AG09319 (cell line): ENCODE results near the gene ZNF189.

Experiments
- DNase-seq: peaks from one replicate; pipeline ENCODE4 v3.0.0-alpha.2; 2010; ENCODE audit warnings: low read depth; ENCODE audit errors: extremely low read depth
- TF ChIP-seq, protein P1 (sequence below): IDR thresholded peaks from 2 replicates; pipeline ENCODE4 v1.5.1; 2011; ENCODE audit warnings: low read depth, mild to moderate bottlenecking, inconsistent platforms, low read length, moderate library complexity

The ZNF189 gene

DNA sequence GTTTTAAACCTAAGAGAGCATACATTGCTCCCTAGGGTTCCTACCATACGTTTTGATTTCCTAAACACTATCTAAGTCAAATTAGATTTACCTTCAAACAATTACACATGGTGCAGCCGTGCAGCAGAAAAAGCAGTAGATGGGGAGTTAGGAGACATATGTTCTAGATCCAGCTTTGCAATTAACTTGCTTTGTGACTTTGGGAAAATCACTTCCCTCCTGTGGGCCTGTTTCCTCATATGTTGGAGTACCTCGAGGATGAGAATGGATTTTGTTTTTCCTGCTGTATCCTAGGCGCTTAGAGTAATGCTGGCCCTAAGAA lies 944 bp upstream of the ZNF189 start:
- DNase-seq = no peak
- TF ChIP-seq, protein P1, sequence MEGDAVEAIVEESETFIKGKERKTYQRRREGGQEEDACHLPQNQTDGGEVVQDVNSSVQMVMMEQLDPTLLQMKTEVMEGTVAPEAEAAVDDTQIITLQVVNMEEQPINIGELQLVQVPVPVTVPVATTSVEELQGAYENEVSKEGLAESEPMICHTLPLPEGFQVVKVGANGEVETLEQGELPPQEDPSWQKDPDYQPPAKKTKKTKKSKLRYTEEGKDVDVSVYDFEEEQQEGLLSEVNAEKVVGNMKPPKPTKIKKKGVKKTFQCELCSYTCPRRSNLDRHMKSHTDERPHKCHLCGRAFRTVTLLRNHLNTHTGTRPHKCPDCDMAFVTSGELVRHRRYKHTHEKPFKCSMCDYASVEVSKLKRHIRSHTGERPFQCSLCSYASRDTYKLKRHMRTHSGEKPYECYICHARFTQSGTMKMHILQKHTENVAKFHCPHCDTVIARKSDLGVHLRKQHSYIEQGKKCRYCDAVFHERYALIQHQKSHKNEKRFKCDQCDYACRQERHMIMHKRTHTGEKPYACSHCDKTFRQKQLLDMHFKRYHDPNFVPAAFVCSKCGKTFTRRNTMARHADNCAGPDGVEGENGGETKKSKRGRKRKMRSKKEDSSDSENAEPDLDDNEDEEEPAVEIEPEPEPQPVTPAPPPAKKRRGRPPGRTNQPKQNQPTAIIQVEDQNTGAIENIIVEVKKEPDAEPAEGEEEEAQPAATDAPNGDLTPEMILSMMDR = no peak

DNA sequence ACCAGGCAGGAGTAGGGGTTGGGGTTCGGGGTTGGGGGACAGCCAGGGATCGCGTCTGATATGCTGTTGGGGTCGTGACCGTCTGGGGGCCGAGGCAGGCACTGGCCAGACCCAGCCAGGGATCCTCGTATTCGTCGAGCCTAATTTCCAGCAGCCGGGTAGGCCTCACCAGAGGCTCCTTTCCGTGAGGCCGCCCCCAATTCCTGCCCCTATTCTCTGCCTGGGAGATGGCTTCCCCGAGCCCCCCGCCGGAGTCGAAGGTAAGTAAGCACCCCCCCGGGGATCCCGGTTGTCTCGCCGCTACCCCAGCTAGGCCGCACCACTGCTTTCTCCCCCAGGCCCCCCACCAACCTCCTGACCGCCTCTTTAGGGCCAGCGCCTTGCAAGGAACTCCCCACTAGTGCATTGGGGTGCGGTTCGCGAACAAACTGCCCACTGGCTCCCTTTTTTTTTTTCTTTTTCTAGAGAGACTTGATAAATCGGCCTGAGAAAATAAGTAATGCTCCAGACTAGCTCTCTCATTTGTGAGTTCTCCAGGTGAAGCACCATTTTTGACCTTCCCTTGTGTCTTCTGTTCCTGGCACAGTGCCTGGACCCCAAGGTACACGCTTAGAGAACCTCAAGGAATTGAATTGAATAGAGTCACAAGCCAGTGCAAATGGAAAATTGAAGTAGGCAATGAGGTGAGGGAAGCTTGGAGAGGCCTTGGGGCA lies 435 bp downstream of the ZNF189 start:
- TF ChIP-seq, protein P1 = no peak
- no peak for DNase-seq

DNA sequence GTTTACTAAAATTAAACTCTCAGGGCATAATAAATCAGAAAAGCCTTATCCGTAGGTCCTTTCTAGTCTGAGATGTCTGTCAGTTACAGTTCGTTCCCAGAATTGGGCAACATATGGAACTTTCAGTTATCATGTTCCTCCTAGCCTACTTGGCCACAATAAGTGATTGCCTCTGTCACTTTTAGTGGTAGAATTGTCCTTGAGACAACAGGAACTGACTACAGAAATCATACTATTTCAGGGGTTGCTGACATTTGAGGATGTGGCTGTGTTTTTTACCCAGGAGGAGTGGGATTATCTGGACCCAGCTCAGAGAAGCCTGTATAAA lies 956 bp downstream of the ZNF189 start:
- no peak for DNase-seq
- TF ChIP-seq, protein P1 = no peak

DNA sequence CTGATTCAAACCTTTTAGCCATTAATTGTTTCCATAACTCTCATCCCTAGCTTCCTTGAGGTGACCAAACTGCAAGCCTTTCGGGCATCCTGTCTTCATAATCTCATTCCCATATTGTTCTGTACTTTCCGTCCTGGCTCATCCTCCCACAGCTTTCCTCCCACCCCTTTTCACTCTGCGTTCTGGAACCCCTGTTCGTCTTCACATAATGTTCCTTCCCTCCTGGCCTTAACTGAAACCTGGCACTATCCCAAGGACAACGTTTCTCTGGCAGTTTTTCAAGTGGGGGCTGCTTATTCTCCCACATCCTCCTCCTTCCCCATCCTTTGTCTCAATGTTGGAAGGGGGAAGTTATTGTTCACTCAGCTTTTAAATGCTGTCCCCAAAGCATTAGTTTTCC lies 1.5 kb downstream of the ZNF189 start:
- TF ChIP-seq, protein P1 = no peak
- DNase-seq = no peak

DNA sequence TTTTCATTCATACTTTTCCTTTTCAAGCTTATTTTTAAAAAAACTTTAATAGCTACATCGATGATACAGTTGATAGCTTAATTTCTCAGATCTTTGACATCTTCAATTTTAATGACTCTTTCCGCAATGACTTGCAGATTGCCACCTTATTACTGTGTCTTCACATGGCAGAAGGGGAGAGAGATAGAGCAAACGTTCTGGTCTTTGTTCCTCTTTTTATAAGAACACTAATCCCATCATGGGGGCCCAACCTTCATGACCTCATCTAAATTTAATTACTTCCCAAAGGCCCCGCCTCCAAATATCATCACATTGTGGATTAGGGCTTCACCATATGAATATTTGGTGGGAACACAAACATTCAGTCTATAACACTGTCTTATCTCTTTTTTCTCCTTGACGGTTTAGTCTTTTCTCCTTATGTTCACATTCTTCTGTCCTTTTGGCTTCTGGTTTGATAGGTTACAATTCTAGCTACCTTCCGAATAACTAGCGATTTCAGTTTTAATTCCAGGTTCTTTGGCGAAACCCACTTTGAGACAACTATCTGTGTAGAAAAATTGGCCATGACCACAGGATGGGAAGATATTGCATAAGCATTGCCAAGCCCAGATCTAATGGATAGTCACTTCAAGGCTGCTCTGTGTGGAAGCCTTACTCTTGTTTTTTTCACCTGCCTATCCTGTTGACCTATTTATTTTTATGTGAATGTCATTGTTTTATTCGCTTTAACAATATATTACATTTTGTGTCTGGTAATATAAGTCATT lies 5.0 kb downstream of the ZNF189 start:
- TF ChIP-seq, protein P1 = no peak
- DNase-seq = no peak

DNA sequence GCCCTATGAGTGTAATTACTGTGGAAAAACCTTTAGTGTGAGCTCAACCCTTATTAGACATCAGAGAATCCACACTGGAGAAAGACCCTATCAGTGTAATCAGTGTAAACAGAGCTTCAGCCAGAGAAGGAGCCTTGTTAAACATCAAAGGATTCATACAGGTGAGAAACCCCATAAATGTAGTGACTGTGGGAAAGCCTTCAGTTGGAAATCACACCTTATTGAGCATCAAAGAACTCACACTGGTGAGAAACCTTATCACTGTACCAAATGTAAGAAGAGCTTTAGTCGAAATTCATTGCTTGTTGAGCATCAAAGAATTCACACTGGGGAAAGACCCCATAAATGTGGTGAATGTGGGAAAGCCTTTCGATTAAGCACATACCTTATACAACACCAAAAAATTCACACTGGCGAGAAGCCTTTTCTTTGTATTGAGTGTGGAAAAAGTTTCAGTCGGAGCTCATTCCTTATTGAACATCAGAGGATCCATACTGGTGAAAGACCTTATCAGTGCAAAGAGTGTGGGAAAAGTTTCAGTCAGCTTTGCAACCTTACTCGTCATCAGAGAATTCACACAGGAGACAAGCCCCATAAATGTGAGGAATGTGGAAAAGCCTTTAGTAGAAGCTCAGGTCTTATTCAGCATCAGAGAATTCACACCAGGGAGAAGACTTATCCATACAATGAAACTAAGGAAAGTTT lies 9.9 kb downstream of the ZNF189 start:
- TF ChIP-seq, protein P1 = no peak
- no peak for DNase-seq

DNA sequence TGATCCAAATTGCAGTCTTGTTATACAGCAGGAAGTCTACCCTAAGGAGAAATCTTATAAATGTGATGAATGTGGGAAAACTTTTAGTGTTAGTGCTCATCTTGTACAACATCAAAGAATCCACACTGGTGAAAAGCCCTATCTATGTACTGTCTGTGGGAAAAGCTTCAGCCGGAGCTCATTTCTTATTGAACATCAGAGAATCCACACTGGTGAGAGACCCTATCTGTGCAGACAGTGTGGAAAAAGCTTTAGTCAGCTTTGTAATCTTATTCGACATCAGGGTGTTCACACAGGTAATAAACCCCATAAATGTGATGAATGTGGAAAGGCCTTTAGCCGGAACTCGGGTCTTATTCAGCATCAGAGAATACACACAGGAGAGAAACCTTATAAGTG lies 10.4 kb downstream of the ZNF189 start:
- no peak for DNase-seq
- TF ChIP-seq, protein P1 = no peak
